ENCODE results near the gene MIDN.

MIDN gene

DNA sequence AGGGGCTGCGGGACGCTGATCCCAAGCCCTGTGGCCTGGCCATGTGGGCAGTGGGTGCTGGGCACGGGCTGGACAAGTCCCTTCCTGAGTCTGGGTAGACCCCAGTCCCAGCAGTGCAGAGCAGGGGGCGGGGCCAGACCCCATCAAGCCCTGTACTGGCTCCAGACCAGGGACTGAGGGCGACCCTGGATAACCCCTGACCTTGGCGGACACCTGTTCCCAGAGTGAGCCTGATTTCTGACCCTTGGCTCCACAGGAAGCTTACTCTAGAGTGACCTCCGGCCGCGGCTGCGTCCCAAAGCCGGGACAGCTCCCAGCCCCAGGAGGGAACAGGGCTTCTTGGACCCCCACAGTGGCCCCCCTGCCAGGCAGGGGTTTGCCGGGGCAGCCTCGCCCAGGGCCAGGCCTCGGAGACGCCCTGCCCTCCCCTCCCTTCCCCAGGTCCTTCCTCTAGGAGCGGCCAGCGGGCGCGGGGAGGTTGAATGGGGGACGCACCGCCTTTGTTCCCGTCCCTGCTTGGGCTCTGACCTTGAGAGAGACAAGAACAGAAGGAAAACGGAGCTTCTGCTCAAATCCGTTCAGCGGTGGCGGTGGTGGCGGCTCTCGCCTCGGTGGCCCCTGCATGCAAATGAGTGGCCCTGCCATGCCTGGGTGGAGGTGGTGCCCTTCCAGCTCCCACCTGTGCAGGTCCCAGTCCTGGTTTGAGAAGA lies 35.0 kb downstream of the MIDN start:
- DNase-seq = no peak

DNA sequence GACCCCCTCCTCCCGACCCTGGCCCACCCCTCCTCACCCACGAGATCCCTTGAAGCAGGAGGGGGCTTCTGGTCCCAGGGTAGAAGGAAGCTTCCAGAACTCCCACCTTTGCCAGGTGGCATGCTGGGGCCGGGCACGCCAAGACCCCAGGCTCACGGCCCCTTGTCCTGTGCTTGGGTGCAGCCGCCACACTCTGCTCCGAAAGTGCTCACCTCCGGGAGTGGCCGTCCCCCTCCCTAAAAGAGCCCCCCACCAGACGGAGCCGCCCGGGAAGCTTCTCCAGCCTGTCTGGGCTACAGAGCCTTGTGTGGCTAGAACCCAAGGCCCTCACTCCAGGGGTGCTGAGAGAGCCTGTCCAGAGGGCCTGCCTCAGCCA lies 35.5 kb downstream of the MIDN start:
- DNase-seq = no peak

DNA sequence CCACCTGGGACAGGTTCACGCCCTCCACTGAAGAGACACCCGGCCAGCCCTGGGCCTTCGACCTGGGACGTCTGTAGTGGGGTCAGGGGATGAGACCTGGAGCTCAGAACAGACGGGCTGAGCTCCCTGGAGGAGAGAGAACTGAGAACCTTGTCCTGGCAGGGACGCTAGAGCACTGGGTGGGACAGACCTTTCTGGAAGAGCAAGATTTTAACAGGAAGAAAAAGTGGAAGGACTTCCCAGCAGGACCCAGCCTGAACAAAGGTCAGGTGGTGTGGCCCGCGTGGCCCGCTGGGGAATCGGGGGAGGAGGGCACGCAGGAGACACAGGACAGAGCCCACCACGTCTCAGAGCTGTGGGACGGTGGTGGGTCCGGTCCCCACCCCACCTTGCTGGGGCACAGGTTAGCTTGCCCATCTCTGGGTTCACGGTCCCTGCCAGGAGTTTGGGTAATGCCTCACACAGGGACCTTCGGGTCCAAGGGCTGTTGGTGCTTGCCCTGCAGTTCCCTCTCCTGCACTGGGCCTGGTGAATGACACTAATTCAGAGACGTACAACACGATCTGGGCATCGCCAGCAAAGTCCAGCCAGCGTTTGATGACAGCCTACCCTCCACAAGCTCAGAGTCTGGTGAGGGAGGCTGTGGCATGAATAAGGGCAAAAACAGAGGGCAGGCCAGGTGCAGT lies 36.1 kb downstream of the MIDN start:
- no peak for DNase-seq

GRCh38 chr19:1284979-1285736 lies 36.8 kb downstream of the MIDN start:
- DNase-seq = no peak

- no peak for DNase-seq
These were observed 37.5 kb downstream of the MIDN start, which contains the start of gene EFNA2 for GRCh38 chr19:1285737-1286360. TSS of gene EFNA2 (plus strand) at chr19:1285873. CDS start at chr19:1286169, 296 bp downstream.

- DNase-seq = no peak
These were observed 38.3 kb downstream of the MIDN start for GRCh38 chr19:1286487-1287353.

- DNase-seq = no peak
These were observed 39.2 kb downstream of the MIDN start for GRCh38 chr19:1287354-1288225.

- DNase-seq = no peak
These were observed 39.8 kb downstream of the MIDN start for GRCh38 chr19:1288226-1288612.

GRCh38 chr19:1288833-1289685 lies 40.7 kb downstream of the MIDN start:
- no peak for DNase-seq

DNA sequence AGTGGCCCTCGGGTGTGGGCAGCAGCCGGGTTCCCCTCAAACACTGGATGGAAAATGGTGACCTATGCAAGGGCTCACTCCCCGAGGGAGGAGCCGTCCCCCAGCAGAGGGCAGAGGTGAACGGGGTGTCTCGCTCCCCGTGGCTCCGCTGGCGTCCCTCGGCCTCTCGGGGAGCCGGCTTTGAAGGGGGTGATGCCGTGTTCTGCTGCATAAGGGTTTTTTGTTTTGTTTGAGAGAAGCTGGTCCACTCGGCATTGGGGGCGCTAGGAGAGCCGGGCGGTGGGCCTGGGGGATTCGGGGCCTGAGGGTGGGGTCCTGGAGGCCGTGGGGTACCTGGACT lies 41.3 kb downstream of the MIDN start:
- no peak for DNase-seq

DNA sequence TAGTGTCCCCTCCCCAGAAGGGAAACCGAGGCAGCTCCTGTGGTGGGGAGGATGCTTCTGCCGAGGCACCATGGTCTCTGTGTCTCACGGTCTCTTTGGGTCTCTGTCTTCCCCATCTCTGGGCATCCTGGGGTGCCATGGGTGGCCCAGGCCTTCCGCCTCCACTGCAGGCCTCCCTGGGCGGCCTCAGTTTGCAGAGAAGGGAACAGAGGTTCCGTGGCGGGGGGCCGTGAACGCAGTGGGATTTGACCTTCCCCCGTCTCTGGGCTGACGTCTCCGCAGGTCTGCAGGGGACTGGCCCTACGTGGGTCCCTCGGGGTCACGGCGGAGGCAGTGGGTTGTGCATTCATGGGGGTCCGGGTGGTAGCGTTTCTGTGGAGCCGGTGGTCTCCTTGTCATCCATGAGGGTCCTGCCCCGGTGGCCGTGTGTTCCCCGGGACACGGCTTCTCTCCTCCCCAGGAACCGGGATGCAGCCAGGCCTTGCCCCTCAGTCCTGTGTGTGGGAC lies 41.9 kb downstream of the MIDN start:
- no peak for DNase-seq

DNA sequence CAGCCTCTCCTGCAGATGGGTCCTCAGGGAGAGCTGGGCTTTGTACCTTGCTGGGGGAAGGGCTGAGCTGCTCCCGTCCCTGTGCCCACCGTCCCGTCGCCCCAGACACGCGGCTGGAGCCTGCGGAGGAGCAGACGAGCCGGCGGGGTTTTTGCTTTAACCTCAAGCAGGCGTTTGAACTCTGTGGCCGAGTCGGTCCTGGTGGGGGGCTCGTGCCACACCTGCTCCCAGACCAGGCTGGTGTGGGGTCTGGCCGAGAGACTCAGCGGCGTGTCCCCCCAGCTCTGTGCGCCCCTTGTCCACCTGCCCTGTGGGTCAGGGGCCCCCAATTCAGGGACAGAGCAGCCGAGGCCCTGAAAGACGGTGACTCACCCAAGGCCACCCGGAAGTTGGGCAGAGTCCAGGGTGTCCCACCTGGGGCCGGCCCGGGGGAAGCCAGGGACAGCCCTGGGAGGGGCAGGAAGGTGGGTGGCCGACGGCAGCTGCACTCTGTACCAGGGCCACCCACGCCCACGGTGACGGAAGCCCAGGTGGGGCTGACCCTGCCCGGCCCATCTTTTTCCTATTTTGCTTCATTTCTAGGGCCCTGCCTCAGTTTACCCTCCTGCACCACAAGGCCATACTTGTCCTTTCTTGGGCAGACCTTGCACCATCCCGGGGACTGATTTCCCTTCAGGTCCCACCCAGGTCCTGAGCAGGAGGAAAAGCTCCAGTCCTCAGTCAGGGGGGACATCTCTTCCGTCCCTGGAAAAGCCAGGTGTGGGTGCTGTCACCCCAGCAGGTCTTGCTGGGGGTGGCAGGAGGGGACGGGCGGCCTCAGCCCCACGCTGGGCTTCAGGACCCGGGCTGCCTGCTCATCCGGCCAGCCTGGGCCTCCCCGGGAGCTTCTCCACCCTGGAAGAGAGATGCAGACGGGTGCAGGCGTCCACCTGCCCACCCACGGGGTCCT lies 42.6 kb downstream of the MIDN start:
- DNase-seq = no peak

DNA sequence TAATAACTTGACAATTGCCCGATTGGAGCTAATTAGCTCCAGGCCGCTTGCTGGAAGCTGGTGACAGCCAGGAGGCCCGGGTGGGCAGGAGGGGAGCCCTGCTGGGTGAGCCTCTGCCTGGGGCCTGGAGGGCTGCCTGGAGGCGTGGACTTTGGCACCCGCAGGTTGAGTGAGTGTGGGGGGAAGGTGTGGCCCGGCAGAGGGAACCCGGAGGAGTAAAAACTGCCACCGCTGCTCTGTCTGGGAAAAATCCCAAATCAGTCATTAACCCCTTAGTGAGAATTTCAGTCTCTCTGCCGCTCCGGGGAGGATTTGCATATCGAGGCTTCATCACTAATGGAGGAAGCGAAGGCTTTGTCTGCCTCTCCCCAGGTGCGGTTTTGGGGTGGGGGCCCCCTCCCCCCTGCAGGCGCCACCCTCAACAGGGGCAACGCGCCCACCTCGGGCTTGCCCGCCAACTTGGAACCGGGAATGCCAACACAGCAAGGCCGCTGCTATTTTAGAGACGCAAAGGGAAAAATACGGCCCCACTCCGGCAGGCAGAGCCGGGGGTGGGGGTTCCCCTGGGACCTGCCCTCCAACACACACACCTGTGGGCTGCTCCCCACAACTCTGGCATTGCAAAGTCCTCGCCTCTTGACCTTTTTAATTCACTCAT lies 43.5 kb downstream of the MIDN start:
- DNase-seq = no peak

GRCh38 chr19:1292419-1293151 lies 44.2 kb downstream of the MIDN start:
- DNase-seq = no peak

GRCh38 chr19:1293782-1294604 lies 45.6 kb downstream of the MIDN start:
- DNase-seq = no peak

DNA sequence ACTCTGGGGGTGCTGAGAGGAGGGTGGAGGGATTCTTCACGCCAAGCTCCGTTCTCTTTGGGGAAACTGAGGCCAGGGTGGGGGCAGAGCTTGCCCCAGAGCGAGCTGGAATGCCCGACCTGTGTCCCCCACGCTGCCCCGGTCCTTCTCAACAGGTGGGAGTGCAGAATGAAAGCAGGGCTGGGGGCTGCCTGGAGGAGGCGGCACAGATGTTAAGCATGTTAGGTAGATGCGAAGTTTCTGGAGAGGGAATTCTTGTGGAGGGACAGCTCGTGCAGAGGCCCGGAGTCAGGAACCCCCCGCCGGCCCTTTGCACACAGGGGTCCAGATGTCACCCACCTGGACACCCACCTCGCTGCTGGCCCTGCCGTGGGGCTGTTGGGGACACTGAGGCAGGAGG lies 46.3 kb downstream of the MIDN start:
- no peak for DNase-seq

Data from stimulated activated CD4-positive, alpha-beta T cell treated with anti-CD3 and anti-CD28 coated beads, Interleukin-2, amount 100 ng/mL, for 24 hours (primary cell).